ENCODE results near the gene UROD. TPM values are rescaled to one million over a fixed set of nuclear protein-coding genes. Genes with fewer than 3 reads are reported as not detected.

Gene UROD
- total RNA-seq, 1 donor, result 114 TPM

- TF ChIP-seq CTCF (IDR thresholded peaks at IDR 0.05; ENCODE audit: insufficient read depth, low read length), result no peak
- DNase-seq (ENCODE audit: low read depth), result no peak
- H3K4me3 ChIP-seq (ENCODE audit: low read depth, low read length), result peak overlapping the region; percentile 87
Observed at GRCh38 chr1:45013551-45014209, 1.6 kb downstream of the UROD start.

GRCh38 chr1:45014321-45015028 is 2.4 kb downstream of the UROD start:
- peak; percentile 93 for TF ChIP-seq CTCF (IDR thresholded peaks at IDR 0.05; ENCODE audit: insufficient read depth, low read length)
- peak; percentile 94 for DNase-seq (ENCODE audit: low read depth)
- peak overlapping the region; percentile 34 for H3K4me3 ChIP-seq (ENCODE audit: low read depth, low read length)

GRCh38 chr1:45015683-45016082 is 3.6 kb downstream of the UROD start:
- no peak for TF ChIP-seq CTCF (IDR thresholded peaks at IDR 0.05; ENCODE audit: insufficient read depth, low read length)
- no peak for DNase-seq (ENCODE audit: low read depth)
- no peak overlapping the region for H3K4me3 ChIP-seq (ENCODE audit: low read depth, low read length)

- H3K4me3 ChIP-seq (ENCODE audit: low read depth, low read length), result no peak overlapping the region
- no peak for TF ChIP-seq CTCF (IDR thresholded peaks at IDR 0.05; ENCODE audit: insufficient read depth, low read length)
- no peak for DNase-seq (ENCODE audit: low read depth)
Observed at GRCh38 chr1:45016090-45016697, 4.1 kb downstream of the UROD start.

GRCh38 chr1:45016767-45017166 is 4.7 kb downstream of the UROD start:
- TF ChIP-seq CTCF (IDR thresholded peaks at IDR 0.05; ENCODE audit: insufficient read depth, low read length), result no peak
- no peak overlapping the region for H3K4me3 ChIP-seq (ENCODE audit: low read depth, low read length)
- DNase-seq (ENCODE audit: low read depth), result no peak

- peak; percentile 91 for TF ChIP-seq CTCF (IDR thresholded peaks at IDR 0.05; ENCODE audit: insufficient read depth, low read length)
- H3K4me3 ChIP-seq (ENCODE audit: low read depth, low read length), result no peak overlapping the region
- DNase-seq (ENCODE audit: low read depth), result peak; percentile 70
Observed at GRCh38 chr1:45018599-45019230, 6.7 kb downstream of the UROD start.

All from fibroblast of the aortic adventitia (primary cell).